Activated CD8-positive, alpha-beta memory T cell treated with anti-CD3 and anti-CD28 coated beads, Interleukin-2, amount 50 U/mL, for 4 hours (primary cell): ENCODE measurements around the gene XXYLT1.
"Not testable (repeated sequence)": the region's sequence is repeated elsewhere in the genome, so short reads cannot be mapped to it uniquely, and the experiment has no call there.

ENCODE experiments used
- DNase-seq: peaks from one replicate; pipeline ENCODE4 v3.0.0-alpha.2; 2020

Gene XXYLT1

GRCh38 chr3:195107031-195107430, 163.9 kb downstream of the XXYLT1 start:
- DNase-seq: not testable (repeated sequence)

- DNase-seq: peak; percentile 77
Observed at GRCh38 chr3:195106418-195106906, 164.5 kb downstream of the XXYLT1 start.

GRCh38 chr3:195105841-195106417, 165.0 kb downstream of the XXYLT1 start:
- no peak for DNase-seq

- no peak for DNase-seq
Observed at GRCh38 chr3:195105389-195105788, 165.6 kb downstream of the XXYLT1 start.

- no peak for DNase-seq
Observed at GRCh38 chr3:195104340-195104739, 166.6 kb downstream of the XXYLT1 start.

GRCh38 chr3:195103623-195104022, 167.3 kb downstream of the XXYLT1 start:
- DNase-seq: no peak

GRCh38 chr3:195102609-195103467, 168.1 kb downstream of the XXYLT1 start:
- DNase-seq: no peak

GRCh38 chr3:195101927-195102608, 168.9 kb downstream of the XXYLT1 start:
- no peak for DNase-seq

GRCh38 chr3:195101001-195101583, 169.9 kb downstream of the XXYLT1 start:
- no peak for DNase-seq

- no peak for DNase-seq
Observed at GRCh38 chr3:195099951-195100785, 170.8 kb downstream of the XXYLT1 start.

- DNase-seq: no peak
Observed at GRCh38 chr3:195098741-195099525, 172.0 kb downstream of the XXYLT1 start.

- DNase-seq: no peak
Observed at GRCh38 chr3:195097331-195098255, 173.4 kb downstream of the XXYLT1 start.

GRCh38 chr3:195096484-195097330, 174.3 kb downstream of the XXYLT1 start:
- no peak for DNase-seq

- DNase-seq: no peak
Observed at GRCh38 chr3:195096053-195096452, 174.9 kb downstream of the XXYLT1 start.

GRCh38 chr3:195095704-195096036, 175.3 kb downstream of the XXYLT1 start:
- DNase-seq: no peak

- DNase-seq: no peak
Observed at GRCh38 chr3:195095035-195095703, 175.8 kb downstream of the XXYLT1 start.

- no peak for DNase-seq
Observed at GRCh38 chr3:195094191-195094921, 176.6 kb downstream of the XXYLT1 start.

GRCh38 chr3:195093731-195094130, 177.2 kb downstream of the XXYLT1 start:
- no peak for DNase-seq
